Embryonic facial prominence (tissue), 1 donor: Measurements from ENCODE around the gene NBL1.

Source experiments
- DNase-seq: peaks from one replicate; pipeline ENCODE4 v3.0.0-alpha.2; 2016; ENCODE audit errors: extremely low spot score

The NBL1 gene

DNA sequence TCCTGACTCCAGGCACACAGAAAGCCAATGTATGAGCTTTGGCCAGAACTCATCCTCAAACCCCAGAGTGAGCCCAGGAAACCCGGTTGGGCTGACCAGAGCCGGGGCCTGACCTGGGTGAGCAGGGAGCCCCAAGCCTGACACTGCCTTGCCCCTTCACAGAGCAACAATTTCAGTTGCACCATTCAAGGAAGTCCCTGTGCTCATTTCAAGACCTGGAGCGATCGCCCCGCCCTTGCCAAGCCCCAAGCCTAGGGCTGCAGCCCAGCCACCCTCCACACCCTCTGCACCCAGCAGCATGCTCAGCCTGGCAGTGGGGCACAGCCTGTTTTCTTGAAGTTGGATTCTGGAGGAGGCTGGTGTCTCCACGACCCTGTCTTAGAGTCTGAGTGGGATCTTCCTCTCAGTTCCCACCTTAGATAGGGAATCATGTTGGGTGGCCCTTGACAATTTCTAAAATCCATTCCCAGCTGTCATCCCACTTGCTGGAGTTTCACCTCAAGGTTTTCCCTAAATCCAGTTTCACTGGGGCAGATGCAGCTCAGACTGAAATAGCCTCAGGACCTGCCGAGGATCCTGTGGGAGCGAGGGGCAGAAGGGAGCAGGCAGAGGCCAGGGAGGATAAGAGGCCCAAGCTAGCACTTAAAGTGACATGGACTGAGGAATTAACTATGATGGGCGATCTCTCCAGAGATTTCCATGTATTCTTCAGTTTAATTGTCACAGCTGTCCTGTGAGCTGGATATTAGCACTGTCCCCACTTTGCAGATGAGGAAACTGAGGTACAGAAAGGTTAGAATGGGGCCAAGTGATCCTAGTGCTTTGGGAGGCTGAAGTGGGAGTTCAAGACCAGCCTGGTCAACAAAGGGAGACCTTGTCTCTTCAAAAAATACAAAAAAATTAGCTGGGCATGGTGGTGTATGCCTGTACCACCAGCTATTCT lies 2.5 kb downstream of the NBL1 start:
- DNase-seq = no peak

DNA sequence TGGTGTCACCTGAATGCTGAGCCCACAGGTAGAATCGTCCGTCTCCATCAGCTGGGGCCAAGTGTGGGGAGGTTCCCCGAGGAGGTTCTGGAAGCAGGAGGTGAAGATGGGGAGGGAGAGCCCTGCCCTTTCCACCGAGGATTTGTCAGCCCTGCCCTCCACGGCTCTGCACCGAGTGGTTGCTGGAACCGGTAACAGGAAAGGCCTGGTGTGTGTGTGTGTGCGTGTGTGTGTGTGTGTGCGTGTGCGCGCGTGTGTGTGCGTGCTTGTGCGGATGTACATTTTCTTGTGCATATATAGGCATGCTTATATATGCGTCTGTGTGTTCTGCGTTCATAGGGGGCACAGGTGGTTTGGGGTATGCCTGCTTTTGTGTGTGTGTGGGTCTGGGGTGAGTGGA lies 3.5 kb downstream of the NBL1 start:
- no peak for DNase-seq

DNA sequence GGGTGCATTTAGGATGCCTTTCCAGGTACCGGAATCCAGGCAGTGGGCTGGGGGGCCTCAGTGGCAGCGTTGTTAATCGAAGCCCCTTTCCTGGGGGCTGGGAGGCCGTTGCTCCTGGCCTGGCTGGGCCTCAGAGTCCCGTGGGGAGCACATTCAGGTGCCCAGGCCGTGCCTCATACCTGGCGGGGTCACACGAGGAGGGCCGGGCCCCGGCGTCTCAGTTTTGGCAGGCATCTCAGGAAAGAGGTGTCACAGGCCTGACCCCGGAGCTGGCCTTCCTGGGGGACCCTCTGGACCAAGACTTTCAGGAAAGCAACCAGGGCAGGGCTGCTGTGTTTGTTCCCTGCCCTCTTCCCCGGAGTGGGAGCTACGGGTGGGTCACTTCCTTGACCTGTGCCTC lies 4.1 kb downstream of the NBL1 start:
- DNase-seq = no peak

DNA sequence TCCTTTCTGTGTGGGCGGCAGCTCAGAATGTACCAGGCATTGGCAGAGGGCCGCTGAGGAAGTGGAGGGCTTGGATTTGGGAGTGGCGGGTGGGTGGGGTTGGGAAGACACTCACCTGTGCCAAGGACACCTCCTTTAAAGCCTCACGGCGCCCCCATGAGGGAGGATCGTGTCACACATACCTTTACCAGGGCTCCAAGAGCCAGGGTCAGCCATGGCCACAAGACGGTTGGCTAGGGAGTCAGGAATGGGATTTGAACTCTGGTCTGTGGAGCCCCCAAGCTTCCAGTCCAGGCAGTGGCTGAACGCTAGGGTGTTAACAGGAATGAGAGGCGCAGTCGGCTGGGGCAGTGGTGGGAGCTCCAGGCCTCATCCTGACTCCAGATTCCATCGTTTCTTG lies 4.6 kb downstream of the NBL1 start:
- no peak for DNase-seq

DNA sequence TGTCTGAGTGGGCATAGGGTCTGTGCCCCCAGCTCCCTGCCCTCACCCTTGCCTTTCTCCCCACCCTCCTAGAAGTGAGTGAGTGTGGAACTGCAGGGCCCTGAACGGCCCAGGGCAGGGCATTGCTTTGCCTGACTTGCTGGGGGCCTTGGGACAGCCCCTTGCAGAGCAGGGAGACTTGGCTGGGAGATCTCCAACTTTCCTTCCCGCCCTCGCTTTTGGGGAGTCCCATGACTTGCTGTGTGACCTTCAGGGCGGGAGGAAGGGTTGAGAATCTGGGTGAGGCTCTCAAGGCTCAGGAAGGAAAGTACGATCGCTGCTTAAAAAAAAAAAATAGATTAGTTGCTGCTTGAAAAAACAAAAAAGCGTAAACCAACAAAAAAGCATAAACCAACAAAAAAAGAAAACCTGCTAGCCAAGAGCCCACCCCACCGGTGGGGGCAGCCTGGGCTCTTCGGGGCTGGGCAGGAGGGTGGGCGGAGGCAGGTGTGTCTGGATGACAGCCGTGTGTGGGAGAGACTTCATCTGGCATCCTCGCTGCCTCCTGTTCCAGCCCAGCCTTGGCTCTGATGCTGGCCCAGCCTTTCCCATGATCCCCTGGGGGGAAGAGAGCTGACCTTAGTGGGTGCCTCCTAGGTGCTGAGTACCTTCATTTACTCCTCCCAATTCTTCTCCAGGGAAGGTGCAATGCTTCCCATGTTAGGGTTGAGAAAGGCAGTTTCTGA lies 6.5 kb downstream of the NBL1 start:
- no peak for DNase-seq

DNA sequence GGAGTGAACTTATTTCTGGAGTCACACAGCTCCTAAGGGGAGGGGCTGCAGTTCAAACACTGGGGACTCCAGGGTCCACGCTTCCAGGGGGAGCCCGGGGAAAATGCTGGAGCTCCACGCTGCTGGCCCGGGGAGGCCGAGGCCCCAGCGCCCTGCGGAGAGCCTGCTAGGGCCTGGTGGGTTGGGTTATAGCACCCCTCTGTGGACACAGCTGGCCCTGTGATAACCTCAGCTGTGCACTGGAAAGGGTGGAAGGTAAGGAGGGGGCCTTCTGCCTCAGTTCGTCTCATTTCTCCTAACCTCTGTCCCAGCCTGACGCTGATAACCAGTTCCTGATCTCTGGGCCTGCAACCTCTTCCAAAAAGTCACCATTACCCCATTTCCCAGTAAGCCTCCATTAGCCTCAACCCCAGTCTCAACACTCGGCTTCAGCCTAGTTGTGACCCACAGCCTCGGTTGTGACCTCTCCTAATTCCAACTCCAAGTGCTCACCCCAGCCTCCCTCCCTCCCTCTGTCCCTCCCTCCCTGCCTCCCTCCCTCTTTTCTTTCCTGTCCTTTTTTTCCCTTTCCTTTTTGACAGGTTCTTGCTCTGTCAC lies 7.1 kb downstream of the NBL1 start:
- no peak for DNase-seq

DNA sequence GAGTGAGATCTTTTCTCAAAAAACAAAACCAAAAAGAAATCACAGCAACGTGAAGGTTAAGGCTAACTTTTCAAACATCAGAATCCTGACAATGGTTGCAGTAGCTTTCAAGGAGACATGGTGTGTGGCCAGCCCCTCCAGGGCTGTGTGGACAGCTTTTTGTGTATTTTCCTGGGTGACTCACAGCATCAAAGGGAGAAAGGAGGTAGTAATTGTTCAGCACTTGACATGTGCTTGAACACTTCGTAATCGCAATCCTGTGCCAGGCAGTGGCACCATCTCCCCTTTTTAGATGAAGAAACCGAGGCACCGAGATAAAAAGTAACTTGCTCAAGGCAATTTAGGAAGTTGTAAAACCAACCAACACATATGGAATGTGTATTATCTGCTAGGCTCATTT lies 10.3 kb downstream of the NBL1 start:
- no peak for DNase-seq

DNA sequence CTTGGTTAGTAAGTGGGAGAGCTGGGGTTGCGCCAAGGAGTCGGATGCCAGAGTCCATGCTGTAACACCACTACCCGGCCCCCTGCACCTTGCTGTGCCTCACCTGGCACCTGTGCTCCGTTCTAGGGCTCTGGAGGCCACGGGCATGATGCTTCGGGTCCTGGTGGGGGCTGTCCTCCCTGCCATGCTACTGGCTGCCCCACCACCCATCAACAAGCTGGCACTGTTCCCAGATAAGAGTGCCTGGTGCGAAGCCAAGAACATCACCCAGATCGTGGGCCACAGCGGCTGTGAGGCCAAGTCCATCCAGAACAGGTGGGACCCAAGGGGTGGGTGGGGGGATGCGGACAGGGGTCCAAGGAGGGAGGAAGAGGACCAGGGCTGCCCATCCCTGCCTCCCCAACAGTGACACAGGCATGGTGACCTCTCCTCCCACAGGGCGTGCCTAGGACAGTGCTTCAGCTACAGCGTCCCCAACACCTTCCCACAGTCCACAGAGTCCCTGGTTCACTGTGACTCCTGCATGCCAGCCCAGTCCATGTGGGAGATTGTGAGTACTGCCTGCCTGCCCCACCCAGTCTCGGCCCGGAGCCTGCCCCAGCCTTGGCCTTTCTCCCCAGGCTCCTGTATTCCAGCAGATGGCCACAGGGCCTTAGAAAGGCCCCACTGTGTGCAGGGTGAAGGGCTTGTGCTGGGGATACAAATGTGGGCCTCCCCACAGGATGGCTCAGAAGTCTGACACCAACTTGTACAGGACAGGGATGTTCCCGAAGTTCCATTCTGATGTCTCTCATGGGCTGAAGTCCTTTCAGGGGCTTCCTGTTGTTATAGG lies 11.0 kb downstream of the NBL1 start:
- DNase-seq = no peak

DNA sequence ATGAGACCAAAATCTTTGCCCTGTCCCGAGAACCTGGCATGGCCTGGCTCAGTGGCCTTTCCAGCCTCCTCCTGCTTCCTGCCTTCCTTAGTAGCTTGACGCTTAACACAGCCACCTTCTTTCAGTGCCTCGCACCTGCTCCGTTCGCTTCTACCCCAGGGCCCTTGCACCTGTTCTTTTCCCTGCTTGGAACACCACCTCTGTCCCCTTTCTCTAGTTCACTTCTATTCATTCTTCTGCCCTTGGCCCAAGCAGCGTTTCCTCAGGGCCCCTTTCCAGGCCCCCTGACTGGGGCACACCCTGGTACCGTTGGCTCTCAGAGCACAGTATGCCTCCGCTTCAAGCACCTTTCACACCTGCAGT lies 11.6 kb downstream of the NBL1 start:
- no peak for DNase-seq

DNA sequence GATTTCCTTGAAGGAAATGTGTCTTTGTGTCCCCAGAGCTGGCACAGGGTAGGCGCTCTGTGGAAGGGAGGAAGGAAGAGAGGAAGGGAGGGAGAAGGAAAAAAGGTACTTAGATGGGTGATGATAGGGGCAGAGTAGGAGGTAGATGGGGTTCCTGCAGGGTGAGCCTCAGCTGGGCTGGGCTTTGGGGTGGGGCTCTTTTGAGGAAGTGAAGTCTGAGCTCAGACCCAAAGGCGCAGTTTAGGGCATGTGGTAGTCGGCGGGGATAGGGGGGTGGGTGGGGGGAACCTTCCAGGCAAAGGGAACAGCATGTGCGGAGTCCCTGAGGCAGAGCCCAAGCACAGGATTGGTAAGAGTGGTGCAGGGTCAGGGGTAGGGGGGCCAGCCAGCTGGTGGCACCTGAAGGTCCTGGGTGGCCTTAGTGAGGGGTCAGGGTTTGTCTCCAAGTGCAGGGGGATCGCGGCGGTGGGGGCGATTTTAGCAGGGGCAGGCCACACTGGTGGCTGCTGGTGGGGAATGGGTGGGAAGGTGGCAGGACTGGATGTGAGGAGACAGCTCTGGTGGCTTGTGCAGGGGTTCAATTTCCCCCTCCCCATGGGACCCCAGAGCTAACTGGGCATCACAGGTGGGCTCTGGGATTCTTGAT lies 12.1 kb downstream of the NBL1 start:
- DNase-seq = no peak

DNA sequence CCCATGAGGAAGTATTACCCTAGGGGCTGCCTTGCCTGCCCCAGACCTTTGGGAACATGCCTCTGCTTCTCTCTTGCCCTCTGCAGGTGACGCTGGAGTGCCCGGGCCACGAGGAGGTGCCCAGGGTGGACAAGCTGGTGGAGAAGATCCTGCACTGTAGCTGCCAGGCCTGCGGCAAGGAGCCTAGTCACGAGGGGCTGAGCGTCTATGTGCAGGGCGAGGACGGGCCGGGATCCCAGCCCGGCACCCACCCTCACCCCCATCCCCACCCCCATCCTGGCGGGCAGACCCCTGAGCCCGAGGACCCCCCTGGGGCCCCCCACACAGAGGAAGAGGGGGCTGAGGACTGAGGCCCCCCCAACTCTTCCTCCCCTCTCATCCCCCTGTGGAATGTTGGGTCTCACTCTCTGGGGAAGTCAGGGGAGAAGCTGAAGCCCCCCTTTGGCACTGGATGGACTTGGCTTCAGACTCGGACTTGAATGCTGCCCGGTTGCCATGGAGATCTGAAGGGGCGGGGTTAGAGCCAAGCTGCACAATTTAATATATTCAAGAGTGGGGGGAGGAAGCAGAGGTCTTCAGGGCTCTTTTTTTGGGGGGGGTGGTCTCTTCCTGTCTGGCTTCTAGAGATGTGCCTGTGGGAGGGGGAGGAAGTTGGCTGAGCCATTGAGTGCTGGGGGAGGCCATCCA lies 12.8 kb downstream of the NBL1 start:
- no peak for DNase-seq

DNA sequence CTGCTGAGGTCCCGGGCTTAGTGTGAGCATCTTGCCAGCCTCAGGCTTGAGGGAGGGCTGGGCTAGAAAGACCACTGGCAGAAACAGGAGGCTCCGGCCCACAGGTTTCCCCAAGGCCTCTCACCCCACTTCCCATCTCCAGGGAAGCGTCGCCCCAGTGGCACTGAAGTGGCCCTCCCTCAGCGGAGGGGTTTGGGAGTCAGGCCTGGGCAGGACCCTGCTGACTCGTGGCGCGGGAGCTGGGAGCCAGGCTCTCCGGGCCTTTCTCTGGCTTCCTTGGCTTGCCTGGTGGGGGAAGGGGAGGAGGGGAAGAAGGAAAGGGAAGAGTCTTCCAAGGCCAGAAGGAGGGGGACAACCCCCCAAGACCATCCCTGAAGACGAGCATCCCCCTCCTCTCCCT lies 13.4 kb downstream of the NBL1 start:
- no peak for DNase-seq

DNA sequence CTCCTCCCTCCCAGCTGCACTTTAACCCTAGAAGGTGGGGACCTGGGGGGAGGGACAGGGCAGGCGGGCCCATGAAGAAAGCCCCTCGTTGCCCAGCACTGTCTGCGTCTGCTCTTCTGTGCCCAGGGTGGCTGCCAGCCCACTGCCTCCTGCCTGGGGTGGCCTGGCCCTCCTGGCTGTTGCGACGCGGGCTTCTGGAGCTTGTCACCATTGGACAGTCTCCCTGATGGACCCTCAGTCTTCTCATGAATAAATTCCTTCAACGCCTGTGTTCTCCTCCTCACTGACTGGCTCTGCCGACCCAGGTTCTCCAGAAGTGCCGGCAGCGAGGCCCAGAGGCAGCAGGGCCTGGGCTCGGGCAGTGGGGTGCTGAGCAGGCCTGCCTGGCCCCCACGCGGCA lies 14.1 kb downstream of the NBL1 start:
- no peak for DNase-seq

DNA sequence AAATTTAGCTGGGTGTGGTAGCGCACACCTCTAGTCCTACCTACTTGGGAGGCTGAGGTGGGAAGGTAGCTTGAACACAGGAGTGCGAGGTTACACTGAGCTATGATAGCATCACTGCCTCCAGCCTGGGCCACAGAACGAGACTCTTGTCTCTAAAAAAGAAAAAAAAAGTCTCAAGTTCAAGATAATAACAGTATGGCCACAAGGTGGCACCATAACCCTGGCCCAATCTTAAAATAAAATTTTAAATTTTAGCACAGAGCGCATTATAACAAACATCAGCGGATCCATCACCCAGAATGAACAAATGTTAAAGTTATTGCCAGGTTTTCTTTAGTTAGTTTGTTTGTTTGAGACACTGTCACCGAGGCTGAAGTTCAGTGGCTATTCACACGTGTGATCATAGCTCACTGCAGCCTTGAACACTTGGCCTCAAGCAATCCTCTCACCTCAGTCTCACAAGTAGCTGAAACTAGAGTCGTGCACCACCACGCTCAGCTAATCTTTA lies 17.7 kb downstream of the NBL1 start:
- peak; percentile 26 for DNase-seq

DNA sequence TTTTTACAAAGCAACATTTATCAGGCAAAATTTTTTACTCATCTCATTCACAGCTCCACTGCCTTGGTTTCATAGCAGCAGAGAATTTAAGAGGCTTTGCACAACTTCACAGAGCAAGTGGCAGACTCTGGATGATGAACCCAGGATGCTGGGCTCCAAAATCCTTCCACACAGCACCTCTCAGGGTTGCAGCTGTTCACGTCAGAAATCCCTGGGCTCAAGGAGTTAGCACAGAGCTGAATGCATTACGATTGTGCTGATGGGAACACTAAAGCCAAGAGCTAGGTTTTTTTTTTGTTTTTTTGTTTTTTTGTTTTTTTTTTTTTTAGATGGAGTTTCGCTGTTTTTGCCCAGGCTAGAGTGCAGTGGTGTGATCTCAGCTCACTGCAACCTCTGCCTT lies 18.2 kb downstream of the NBL1 start:
- no peak for DNase-seq

DNA sequence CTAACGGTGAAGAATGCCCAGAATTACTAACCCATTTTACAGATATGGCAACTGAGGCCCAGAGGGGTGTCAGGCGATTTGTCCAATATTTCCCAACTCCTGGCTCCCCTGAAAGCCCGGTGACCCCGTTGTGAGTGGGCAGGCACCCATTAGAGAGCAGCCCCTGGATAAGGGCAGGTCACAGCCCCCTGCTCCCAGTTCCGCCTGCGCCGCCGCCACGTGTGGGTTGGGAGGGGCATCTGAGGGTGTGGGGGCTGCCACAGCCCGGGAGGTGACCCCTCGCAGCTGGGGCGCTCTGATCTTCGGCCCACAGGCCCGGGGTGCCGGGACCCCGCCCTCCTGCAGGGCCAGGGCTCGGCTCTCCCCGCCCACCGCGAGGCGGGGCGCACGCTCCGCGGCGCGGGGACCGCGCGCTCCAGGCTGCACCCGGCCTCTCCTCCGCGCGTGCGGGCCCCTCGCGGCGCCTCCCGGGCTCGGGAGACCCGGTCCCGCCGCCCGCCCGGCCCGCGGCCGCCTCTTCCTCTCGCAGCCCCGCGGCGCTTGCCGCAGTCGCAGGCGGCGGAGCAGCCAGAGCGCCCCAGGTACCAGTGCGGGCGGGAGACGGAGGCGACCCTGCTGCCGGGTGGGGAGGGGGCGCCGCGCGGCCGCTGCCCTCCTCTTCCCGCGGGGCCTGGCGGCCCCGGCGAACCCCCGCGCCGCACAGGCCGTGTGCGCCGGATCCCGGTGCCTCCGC lies 20.5 kb downstream of the NBL1 start, which contains the start of gene HTR6:
Gene HTR6, plus strand, starts transcription at position 423 of the 733 bp plus-strand sequence. CDS start 879 bp downstream, outside the sequence.
- no peak for DNase-seq

DNA sequence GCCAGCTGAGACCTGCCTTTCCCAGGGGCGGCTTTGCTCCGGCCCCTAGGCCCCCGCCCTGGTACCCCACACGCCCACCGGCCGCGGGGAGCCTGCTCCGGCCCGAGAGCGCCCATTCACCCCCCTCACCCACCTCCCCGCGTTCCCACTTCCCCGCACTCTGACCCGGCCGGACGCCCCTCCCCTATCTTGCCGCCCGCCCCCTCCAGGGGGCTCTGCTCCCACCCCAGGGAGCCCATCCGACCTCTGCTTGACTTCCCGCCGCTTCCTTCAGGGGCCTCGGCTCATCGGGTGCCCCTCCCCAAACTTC lies 21.0 kb downstream of the NBL1 start:
- no peak for DNase-seq

DNA sequence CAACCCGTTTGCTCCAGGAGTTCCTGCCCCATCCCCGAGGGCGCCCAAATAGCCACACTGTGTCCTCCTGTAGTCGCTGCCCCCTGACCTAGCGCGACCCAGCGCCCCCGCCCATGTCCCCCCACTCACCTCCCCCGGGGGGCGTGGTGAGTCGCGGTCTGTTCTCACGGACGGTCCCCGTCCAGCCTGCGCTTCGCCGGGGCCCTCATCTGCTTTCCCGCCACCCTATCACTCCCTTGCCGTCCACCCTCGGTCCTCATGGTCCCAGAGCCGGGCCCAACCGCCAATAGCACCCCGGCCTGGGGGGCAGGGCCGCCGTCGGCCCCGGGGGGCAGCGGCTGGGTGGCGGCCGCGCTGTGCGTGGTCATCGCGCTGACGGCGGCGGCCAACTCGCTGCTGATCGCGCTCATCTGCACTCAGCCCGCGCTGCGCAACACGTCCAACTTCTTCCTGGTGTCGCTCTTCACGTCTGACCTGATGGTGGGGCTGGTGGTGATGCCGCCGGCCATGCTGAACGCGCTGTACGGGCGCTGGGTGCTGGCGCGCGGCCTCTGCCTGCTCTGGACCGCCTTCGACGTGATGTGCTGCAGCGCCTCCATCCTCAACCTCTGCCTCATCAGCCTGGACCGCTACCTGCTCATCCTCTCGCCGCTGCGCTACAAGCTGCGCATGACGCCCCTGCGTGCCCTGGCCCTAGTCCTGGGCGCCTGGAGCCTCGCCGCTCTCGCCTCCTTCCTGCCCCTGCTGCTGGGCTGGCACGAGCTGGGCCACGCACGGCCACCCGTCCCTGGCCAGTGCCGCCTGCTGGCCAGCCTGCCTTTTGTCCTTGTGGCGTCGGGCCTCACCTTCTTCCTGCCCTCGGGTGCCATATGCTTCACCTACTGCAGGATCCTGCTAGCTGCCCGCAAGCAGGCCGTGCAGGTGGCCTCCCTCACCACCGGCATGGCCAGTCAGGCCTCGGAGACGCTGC lies 21.7 kb downstream of the NBL1 start:
- no peak for DNase-seq

DNA sequence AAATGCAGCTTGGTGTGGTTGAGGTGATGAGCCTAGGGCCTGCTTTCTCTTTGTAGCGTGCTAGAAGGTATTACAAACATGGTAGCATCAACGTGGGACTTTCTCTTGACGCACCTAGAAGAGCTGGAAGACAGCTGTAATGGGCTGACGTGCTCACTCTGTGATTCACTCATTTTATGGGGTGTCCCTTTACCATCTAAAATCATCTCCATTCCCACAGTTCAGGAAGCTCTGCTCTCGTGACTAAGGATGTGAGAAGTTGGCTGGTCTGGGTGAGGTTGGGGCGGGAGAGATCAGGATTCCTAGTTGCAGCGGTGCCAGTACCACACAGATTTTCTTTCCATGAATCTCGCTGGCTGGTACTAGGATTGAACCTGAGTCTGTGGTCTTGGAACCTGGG lies 24.8 kb downstream of the NBL1 start:
- DNase-seq = no peak
